PFSK-1 (cell line): ENCODE measurements around the gene PPP4R2.

Experiments
- FOXP2 ChIP-seq: optimal IDR thresholded peaks from 2 replicates; pipeline ENCODE3; 2011; ENCODE audit warnings: borderline replicate concordance, control low read depth, inconsistent platforms; ENCODE audit not compliant: insufficient read depth; ENCODE audit errors: extremely low read length, extremely low read depth
- POLR2AphosphoS5 ChIP-seq: IDR thresholded peaks from 2 replicates; pipeline ENCODE4 v1.6.1; 2012; ENCODE audit warnings: low read depth, mild to moderate bottlenecking, control low read depth, low read length, moderate library complexity
- REST ChIP-seq, 2 experiments: IDR thresholded peaks; 2 replicates each; pipeline versions ENCODE4 v1.6.1 to v1.8.0; 2011 to 2012; ENCODE audit warnings: low read depth in 2 of 2, low read length in 2 of 2, control low read depth in 1 of 2, inconsistent platforms in 1 of 2, mild to moderate bottlenecking in 1 of 2, moderate library complexity in 1 of 2; ENCODE audit not compliant: insufficient read depth in 1 of 2
- SIN3A ChIP-seq: IDR thresholded peaks from 2 replicates; pipeline ENCODE4 v1.6.1; 2012; ENCODE audit warnings: mild to moderate bottlenecking, low read length, moderate library complexity, borderline replicate concordance; ENCODE audit not compliant: insufficient read depth
- TAF1 ChIP-seq: IDR thresholded peaks from 2 replicates; pipeline ENCODE4 v1.6.1; 2012; ENCODE audit warnings: low read length, control low read depth, borderline replicate concordance; ENCODE audit not compliant: insufficient read depth

Gene PPP4R2

GRCh38 chr3:73068419-73068818 is 71.8 kb downstream of the PPP4R2 start:
- TF ChIP-seq POLR2AphosphoS5 (no peak), FOXP2 (no peak), REST (IDR thresholded peaks at IDR 0.05; ENCODE audit: insufficient read depth in 1 of 2, low read depth in 2 of 2, low read length in 2 of 2) (no peak), SIN3A (no peak), TAF1 (no peak)

GRCh38 chr3:73069187-73069586 is 72.6 kb downstream of the PPP4R2 start:
- TF ChIP-seq TAF1, result no peak
- no peak for TF ChIP-seq SIN3A
- no peak for TF ChIP-seq POLR2AphosphoS5
- TF ChIP-seq REST (IDR thresholded peaks at IDR 0.05; ENCODE audit: insufficient read depth in 1 of 2, low read depth in 2 of 2, low read length in 2 of 2), result no peak
- TF ChIP-seq FOXP2, result no peak

GRCh38 chr3:73069775-73070444 is 73.3 kb downstream of the PPP4R2 start:
- TF ChIP-seq POLR2AphosphoS5 (no peak), REST (IDR thresholded peaks at IDR 0.05; ENCODE audit: insufficient read depth in 1 of 2, low read depth in 2 of 2, low read length in 2 of 2) (no peak), SIN3A (no peak), FOXP2 (no peak), TAF1 (no peak)

GRCh38 chr3:73070675-73071575 is 74.3 kb downstream of the PPP4R2 start:
- TF ChIP-seq SIN3A (no peak), REST (IDR thresholded peaks at IDR 0.05; ENCODE audit: insufficient read depth in 1 of 2, low read depth in 2 of 2, low read length in 2 of 2) (no peak), FOXP2 (no peak), POLR2AphosphoS5 (no peak; the same call in 1 of the 2 replicates), TAF1 (no peak)
